LNCAP (cell line): ENCODE data around the gene HSPA1B.

ENCODE experiments used
- CTCF ChIP-seq: fragments of 450-650 bp; IDR thresholded peaks from 2 replicates; pipeline ENCODE4 v1.5.1; 2017; ENCODE audit warnings: mild to moderate bottlenecking

The HSPA1B gene

DNA sequence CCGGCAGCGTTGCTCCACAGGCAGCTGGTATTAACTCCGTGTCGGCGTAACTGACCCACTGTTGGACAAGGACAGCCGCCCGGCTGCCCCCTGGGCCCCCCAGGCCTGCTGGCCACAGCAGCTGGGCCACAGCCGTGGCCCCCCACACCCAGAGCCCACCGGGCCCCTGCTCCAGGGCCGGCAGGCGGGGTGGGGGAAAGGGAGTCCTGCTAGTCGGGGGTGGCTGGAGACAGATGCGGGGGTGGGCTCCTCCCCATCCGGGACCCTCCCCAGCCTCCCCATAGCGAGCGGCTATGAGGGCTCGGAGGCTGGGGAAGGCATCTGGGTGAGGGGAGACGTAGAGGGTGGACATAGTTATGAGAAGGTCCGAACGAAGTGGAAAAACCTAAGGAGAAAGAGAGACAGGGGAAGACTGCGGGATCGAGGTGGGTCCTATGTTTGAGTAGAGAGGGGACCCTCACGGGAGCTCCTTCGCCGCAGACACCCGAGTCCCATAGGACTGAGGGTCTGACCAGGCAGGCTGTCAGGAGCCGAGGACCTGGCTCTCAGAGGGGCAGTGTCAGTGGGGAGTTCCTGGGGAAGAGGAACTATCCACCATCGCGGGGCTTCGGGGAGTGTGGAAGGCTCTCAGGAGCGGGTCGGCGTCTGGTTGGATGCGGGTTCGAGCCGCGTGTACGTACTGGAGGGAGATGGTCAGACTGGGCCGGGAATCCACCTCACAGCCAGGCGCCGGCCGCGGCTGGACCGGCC is 32.5 kb upstream of the HSPA1B start:
- TF ChIP-seq CTCF, result no peak

DNA sequence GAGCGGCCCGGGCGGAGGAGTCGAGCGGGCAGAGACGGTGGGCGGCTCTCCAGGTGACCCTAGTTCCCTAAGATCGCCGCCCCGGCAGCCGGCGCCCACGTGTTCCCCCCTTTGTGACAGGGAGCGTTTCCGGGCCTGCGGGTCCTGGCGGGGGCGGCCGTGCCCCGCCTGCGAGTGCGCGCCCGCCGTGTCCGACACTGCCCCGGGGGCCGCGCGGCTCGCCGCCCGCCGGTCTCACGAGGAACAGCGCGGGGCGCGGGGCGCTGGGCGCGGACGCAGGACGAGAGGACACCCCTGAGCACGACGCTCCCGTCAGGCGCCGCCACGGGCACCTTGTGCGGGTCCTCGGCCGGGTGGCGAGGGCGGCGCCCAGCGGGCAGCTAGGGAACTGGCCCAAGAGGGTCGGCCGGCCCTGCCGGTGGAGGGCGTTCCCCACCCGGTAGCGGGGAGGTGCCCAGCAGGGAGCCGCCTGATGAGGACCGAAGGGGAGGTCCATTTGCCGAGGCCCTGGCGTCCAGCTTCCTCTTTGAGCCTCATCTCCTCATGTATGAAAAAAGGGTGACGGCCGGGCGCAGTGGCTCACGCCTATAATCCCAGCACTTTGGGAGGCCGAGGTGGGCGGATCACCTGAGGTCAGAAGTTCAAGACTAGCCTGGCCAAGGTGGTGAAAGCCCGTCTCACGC is 31.8 kb upstream of the HSPA1B start, which contains the start of gene VARS1:
Gene VARS1, minus strand, starts transcription at position 137 of the 683 bp plus-strand sequence. CDS start 535 bp downstream, outside the sequence.
- TF ChIP-seq CTCF, result peak; percentile 70

- no peak for TF ChIP-seq CTCF
Measured at GRCh38 chr6:31796993-31797385, 30.5 kb upstream of the HSPA1B start.

DNA sequence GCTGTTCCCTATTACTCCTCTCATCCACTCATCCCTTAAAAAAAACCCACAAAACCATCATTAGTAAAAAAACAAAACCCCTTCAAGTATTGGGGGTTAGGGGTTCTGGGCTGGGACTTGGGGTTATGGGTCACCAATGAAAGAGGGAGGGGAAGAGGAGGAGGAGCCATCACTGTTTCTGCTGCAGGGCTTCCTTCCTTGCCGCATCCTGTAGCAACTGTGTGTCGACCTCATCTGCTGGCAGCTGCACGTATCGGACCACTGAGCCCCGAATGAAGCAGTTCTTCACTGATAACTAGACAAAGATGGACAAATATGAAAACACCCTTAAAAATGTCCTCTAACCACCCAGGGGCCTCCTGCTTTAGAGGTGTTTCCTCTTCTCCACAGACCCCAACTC is 29.9 kb upstream of the HSPA1B start:
- TF ChIP-seq CTCF, result no peak

DNA sequence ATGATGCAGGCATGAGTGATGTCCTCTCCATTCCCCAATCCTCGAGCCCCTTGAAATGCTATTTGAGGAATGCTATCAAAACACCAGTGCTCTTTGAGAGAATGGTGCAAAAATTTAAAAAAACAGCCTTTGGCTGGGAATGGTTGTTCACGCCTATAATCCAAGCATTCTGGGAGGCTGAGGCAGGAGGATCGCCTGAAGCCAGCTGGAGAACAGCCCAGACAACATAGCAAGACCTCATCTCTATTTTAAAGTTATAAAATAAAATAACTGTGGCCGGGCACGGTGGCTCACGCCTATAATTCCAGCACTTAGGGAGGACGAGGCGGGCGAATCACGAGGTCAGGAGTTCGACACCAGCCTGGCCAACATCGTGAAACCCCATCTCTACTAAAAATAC is 27.8 kb upstream of the HSPA1B start:
- no peak for TF ChIP-seq CTCF

GRCh38 chr6:31805939-31806469 is 21.5 kb upstream of the HSPA1B start:
- TF ChIP-seq CTCF, result no peak

GRCh38 chr6:31806470-31807272 is 20.9 kb upstream of the HSPA1B start, which contains the start of gene LSM2:
TSS of gene LSM2 (minus strand) at chr6:31806966. CDS start at chr6:31806757, 209 bp downstream.
- TF ChIP-seq CTCF, result peak; percentile 23; the same call in 1 of the 2 replicates
